NCI-H345 treated with DMSO at 0.1 percent for 48 hours (cell line): ENCODE data around the gene NDUFA9.

ENCODE experiments used
- DNase-seq: peaks from one replicate; lab custom pipeline; 2025; ENCODE audit not compliant: unreplicated experiment; lab: John Stamatoyannopoulos, UW

The NDUFA9 gene

DNA sequence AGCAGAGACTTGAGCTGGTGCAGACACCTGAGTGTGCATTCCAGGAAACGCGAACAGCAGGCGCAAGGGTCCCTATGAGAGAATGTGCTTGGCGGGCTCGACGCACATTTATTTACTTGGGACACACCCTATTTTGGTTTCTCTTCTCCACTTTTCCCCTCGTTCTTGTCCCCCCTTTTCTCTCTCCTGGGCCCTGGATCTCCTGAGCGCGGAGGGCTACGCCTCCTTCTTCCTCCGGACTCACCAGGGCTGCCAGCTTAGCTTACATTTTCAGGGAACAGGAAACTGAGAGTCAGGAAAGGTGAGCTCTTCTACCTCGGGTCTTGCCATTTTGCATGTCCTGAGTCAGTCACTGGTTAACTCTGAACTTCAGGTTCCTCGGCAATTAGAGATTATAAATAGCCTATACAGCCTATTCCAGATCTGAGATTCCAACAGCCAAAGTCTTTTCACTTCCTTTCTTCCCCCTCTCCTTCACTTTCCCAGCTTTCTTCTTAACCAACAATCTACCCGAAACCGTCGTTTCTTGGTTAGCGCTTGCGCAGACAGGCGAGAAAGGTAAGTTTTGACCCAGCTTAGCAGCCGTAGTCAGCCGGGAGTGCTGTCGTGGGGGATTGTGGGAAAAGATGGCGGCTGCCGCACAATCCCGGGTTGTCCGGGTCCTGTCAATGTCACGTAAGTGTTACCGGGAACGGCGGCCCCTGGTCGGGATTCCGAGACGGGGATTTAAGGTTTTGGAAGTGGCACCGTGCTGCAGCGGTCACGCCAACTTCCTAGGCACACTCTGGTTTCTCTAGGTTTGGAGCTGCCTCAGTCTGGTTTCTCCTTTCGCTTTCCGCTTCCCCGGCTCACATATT is at the start of gene NDUFA9, which contains the start of gene AKAP3:
Gene NDUFA9, plus strand, starts transcription at position 614 of the 857 bp plus-strand sequence. Its CDS starts 13 bp downstream, at position 627.
Gene AKAP3, minus strand, starts transcription at position 551 of the 857 bp plus-strand sequence. CDS start 10,855 bp downstream, outside the sequence.
- DNase-seq, result peak; percentile 84

DNA sequence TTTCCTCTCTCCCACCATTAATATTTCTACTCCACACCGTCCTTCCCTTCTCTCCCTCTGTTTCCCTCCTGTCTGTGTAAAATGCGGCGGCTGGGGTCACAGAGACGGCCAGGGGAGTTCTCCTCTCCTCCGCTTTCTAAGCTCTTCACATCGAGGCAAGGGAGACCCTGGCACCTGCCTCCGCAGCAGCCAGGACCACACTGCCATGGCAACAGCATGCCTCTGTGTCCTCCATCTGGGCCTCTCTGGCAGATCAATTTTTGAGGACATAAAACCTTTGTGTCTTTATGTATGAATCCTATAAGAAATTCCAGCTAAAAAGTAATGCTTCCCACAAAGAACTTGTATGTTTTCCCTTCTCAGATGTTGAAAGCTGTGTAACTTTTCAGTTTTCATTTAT is 45.5 kb upstream of the NDUFA9 start:
- DNase-seq, result no peak

DNA sequence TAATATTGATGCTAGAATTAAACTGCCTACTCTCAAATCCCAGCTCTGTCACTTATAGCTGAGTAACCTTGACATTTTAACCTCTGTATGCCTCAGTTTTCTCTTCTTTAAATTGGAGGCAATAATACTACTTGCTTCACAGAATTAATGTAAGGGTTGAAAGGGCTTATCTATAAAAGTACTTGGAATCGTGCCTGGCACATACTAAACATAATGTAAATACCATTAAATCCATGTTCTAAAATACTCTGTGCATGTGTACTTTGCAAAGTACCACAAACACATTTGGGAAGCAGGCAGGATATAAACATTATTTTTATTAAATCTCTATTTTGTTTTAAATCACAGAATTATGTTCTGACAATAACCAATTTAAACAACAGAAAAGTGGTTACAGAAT is 45.0 kb upstream of the NDUFA9 start:
- DNase-seq, result no peak

DNA sequence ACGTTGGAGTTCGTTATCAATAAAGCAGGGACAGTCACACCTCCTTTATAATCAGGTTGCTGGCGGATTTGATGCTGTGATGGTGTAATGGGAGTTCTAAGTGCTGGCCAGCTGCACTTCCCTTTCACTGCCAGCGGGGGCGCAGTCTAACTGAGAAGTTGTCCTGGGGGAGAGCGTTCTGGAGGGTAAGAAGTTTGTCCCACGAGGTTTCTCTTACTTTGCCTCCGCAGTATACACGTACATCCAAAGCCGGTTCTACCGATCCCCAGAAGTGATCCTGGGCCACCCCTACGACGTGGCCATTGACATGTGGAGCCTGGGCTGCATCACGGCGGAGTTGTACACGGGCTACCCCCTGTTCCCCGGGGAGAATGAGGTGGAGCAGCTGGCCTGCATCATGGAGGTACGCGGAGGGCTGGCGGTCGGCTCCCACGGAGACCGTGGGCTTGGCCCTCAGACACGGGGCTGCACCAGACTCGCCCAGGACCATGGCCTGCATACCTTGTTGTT is 44.2 kb upstream of the NDUFA9 start:
- DNase-seq, result peak; percentile 8

DNA sequence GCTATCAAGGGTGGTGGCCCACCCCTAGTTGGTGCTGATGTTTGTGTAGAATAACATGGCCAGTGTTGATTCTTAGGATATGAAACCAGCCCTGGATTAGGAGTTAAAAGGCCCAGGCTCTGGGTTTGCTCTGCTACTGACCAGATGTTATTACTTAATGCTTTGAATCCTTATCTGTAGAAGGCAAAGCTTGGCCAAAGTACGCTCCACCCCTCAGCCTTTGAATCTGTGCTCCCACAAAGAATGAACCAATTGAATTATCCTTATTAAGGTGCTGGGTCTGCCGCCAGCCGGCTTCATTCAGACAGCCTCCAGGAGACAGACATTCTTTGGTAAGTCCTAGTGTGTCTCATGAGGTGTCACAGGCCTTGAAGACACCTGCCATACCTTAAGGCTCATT is 41.9 kb upstream of the NDUFA9 start:
- no peak for DNase-seq

DNA sequence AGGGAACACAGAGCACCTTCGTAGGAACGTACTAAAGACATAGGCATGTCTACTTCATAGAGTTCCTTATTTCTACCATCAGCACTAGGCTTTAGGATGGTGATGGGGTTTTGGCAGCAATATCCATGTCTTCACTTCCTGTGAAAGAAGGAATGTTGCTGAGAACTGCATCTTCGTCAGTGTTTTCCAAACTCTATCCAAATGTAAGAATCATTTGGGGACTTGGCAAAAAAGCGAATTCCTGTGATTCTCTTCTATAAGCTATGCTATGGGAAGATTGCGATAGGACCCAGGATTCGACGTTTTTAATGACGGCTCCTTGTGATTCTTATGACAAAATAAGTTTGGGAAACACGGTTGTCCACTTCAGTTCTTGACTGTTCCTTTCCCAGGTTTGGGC is 39.8 kb upstream of the NDUFA9 start:
- no peak for DNase-seq

DNA sequence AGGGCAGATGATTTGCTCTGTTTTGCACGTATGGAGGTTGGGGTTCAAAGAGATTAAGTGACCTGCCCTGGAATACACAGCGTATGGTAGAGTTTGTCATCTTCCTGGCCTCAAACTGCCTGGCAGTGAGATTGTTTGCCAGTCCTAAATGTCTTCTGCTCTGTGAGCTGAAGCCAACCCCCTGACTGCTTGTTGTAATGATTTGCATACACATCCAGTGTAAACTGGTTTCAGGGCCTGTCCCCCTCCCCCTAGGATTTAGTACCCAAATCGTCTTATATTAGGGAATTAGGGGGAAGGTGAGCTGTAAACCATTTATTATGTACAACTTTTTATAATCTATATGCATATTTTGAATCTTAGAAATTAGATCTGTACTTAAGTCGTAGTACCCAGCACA is 38.4 kb upstream of the NDUFA9 start:
- DNase-seq, result no peak

DNA sequence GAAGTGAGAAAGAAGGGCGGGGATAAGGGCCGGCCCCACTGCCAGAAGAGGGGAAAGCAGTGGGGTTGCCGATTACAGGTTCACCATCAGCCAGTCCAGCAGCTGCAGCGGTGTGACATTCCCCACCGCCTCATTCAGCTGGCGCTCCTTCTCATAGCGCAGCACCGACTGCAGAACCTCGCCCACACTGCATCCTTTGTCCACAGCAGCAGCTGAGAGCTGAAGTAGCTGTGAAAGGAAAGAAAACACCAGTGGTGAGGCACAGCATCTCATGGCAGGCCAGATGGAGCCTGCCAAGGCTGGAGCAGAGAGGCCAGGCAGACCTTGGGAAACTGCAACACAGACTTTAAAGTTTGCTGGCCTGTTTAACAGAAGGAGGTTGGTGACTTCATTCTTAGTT is 33.2 kb upstream of the NDUFA9 start:
- DNase-seq, result no peak

DNA sequence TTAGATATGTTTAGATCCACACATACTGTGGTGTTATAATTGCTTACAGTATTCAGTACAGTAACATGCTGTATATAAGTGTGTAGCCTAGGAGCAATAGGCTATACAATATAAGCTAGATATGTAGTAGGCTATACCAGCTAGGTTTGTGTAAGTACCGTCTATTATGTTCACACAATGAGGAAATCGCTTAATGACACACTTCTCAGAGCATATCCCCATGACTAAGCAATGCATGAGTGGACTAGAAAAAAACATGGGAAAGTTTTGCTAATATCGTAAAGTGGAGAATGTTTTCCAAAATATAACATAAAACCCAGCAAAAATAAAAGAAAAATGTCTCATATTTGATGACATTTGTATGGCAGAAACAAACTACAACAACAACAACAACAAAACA is 27.4 kb upstream of the NDUFA9 start:
- no peak for DNase-seq

DNA sequence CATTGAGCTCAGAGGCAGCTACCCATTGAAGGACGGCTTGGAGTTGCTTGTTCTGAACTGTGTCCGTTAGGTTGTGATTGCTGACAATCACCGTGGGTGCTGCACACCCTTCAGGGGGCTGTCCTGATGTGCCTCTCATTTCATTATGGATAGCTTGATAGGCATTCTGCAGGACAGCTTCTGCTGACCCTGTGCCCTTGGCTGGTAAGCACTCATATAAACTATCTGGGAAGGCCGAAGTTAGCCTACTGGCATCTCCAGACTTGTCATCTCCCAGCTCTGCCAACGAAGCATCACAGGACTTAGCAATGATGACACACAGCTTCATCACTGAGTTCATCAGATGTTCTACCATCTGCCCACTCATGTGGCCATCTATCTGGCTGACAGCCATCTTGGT is 22.4 kb upstream of the NDUFA9 start:
- no peak for DNase-seq

DNA sequence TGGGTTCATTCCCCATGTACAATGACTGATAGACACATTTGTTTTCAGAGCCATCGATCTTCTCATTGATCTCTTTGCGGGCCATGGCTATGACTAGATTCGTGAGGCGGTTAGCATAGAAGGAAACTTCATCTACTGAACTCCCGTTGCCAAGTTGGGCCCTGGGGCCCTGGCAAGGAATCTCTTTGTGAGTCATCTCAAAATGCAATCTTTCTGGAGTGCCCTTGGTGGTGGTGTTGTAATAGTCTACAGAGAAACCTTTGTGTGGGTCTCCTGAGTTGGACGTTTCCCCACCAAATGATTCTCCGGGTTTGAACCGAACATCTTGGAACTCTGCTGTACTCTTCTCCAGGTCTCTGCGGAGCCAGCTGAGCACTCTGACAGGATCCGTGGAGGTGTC is 20.5 kb upstream of the NDUFA9 start:
- no peak for DNase-seq

DNA sequence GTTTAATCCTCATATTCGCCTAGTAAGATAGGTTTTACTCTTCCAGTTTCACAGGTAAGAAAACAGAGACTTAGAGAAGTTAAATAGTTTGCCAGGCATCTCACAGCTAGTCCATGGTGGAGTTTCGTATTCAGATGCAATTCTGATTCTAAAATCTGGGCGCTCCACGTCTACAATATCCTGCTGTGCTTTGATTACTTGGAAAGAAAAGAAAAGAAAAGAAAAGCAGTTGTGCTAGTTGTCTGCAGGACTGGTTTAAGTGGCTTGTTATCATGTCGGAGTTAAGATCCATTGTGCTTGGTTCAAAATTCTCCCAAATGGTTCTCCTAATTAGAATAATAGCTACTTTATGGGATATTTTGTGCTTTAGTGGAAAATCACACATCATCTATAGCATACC is 18.7 kb upstream of the NDUFA9 start:
- no peak for DNase-seq

DNA sequence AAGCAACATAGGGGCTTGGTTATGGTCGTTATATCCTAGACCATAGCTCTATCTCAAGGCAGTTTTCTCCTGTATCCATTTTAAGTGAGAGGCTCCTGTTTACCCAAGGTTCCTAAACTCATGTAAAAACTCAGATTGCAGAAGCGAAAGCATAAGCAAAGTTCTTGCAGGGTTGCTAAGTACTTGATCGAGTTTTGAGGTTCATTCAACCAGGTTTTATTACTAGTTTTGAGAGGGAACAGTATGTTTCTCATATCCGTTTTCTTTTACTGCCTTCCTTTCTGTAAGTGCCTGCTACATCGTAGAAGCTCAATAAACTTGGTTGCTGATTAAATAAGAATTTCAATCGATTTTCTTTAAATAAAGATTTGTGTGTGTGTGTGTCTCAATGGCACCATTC is 5.2 kb upstream of the NDUFA9 start:
- no peak for DNase-seq

DNA sequence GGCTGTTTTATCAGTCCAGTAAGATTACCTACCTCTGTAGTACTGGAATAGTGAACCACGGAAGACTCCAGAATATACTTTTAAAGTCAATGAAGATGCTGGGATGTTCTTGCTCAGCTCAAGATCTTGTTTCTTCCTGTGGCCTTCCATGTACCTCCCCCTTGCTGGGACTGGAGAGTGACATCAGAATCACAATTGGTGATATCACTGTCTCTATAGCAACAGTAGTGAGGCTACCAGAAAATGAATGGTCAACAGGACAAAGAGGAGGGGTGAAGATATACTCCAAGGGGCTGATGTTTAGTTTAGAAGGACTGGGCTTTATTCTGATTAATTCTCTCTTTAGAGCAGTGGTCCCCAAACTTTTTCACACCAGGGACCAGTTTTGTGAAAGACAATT is 3.9 kb upstream of the NDUFA9 start:
- no peak for DNase-seq

DNA sequence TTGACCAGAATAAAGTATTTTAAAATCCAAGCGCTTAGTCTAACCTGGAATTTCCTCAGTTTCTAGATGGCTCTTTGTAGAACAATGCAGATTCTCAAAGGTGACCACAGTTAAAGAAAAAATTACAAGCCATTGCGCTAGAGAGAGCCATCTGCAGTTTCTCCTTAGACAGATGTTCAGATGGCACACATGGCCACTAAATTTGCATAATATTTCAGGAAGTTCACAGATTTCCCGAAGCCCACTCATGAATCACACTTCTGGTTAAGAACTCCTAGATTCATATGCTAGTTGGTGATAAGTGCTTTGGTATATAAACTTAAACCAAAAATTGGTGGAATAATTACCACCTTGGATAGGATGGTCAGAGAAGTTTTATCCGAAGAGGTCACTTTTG is 812 bp upstream of the NDUFA9 start:
- DNase-seq, result no peak

DNA sequence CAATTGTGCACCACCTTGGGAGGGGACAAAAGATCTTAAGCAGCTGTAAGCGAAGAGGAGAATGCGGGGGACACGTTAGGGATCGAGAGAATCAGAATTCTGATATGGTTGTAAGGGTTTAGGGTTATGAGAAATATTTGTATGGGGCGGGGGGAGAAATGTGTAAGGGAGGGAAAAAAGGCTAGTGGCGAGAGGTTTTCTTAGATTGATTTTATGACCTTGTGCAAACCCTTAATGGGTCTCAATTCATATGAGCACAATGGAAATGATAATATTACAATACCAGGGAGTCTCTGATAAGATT is 396 bp downstream of the NDUFA9 start:
- no peak for DNase-seq

DNA sequence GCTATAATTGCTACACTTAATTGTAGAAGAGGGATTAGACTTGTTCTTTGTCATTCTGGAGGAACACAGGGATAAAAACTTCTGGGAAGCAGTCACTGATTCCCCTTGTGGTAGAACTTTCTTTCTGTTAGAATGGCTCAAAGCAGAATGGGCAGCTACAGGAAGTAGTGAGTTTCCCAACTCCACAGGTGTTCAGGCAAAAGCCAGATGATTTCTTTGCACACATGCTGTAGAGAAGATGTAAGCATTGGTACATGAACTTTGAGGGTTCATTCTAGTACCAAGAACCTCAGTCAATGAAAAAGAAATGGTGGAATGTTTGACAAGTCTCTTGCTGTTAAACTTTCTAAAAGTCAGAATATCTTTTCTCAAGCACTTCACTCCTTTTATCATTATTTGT is 4.3 kb downstream of the NDUFA9 start:
- no peak for DNase-seq

DNA sequence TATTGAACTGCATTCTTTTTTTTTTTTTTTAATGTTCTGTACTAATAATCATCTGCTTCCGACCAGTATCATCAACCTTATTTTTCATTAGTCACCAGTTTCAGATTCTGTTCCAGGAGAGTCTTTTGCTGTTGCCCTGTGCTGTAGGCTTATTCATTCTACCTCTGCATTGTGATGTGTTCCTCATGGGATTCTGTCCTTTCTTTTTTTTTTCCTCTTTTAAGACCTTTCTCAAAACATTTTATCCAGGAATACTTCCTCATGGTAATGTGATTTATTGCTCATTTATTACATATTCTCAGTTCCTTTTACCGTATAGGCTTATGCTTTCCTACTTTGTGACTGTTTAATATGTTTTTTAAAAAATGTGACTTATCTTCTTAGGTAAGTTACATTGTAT is 4.8 kb downstream of the NDUFA9 start:
- no peak for DNase-seq

DNA sequence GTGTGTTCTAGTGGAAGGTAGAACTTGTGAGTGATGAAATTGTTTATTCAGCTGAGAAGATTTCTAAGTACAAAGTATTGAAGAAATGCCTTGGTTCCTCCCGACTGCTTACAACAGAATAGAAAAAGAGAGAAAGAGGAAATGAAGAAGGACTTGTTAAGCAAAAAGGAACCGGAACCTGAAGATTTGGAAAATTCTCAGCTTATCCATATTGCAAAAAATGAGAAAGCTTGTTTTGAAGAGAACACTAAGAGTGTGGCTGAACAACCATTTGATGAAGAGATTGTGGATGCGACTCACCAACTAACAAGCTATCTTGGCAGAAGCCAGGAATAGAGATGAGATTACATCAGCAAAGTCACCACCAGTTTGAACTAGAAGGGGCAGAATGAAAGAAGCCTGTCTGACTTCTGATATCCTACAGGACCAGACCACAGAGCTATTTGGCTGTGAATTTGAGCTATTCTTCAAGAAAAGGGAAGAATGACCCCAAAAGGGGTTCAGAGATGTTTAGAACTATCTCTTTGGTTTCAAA is 15.1 kb downstream of the NDUFA9 start:
- no peak for DNase-seq

DNA sequence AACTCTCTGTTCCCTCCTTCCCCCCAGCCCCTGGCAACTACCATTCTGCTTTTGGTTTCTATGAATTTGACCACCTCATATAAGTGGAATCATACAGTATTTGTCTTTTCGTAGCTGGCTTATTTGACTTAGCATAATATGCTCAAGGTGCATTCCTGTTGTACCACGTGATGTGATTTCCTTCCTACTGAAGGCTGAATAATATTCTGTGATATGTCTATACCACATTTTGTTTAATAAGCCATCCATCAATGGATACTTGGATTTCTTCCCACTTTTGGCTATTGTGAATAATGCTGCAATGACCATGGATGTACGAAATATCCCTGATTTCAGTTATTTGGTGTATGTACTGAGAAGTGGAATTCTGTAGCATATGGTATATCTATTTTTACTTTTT is 16.3 kb downstream of the NDUFA9 start:
- DNase-seq, result no peak

DNA sequence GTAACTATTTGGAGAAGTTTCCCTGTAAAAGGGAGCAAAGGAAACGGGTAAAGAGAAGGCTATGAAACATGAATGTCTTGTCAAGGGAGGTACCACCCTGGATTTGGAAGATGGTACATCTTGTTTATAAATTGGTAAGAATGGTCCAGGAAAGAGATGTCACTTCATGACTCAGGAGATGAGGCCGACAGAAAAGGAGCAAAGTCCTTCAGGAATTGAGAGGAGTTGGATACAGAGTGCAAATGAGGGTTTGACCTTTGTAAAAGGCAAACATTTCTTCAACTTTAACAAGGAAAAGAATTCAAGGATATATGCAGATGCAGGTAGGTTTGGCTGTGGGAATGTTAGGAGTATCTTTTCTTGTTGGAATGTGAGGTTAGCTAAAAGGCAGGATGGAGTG is 30.8 kb downstream of the NDUFA9 start:
- no peak for DNase-seq

DNA sequence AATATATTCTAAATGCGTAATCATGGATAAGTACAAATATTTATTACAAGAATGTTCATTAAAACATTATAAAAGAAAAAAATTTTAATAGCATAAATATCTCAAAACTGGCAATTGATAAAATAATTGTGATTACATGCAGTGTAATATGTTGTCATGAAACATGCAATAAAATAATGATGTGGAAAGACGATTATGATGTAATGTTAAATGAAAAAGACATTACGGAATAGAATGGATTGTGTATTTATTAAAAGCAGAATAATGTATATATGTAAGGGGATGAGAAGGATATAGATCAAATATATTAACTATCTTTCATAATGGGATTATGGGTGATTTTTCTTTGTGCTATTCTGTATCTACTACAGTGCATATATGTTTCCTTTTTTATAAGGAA is 32.8 kb downstream of the NDUFA9 start:
- no peak for DNase-seq

DNA sequence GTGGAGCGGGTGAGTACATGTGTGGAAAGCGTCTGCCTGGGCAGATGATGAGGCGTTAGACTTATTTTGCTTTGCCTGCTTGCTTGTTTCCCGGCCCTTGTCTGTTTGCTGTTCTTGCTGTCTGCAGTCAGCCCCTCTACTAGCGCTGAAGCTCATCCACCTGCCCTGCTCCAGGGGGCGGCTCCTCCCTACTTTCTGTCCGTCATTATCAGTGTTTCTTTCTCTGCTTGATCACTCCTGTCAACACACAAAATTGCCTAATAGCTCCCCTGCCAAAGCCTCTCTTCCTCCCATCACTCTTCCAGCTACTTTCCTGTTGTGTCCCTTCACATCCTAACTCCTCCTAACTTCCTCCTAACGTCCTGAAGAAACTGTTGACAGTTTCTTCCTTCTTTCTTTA is 36.4 kb downstream of the NDUFA9 start:
- DNase-seq, result no peak
